ENCODE data around the gene IL33. TPM values are rescaled to one million over a fixed set of nuclear protein-coding genes. Genes with fewer than 3 reads are reported as not detected.

IL33 gene
- total and polyA plus RNA-seq, 2 of the 4 experiments (the other 2 are of a cell fraction): not detected

DNA sequence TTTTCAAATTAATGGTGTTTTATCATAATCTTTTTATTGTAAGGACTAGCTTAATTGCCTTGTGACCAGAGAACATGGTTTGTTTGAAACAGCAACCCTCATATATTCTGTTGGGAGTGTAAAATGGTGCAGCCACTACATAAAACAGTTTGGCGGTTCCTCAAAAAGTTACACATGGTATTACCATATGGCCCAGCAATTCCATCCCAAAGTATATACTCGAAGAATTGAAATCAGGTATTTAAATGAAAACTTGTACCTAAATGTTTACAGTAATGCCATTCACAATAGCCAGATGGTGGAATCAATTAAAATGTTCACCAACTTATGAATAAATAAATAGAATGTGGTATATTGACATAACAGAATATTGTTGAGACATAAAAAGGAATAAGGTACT, 14.8 kb upstream of the IL33 start:
- Histone ChIP-seq H3K14ac (replicated peaks; ENCODE audit: low read depth, low read length) (no peak overlapping the region), H4K5ac (ENCODE audit: low read depth, low read length) (no peak overlapping the region), H2BK20ac (ENCODE audit: low read depth, low read length) (no peak overlapping the region), H4K8ac (ENCODE audit: low read depth in 2 of 2, low read length in 2 of 2) (no peak overlapping the region), H2AK9ac (replicated peaks; ENCODE audit: low read depth, low read length, poor library complexity) (no peak overlapping the region), H4K20me1 (ENCODE audit: insufficient read depth, low read length) (no peaks in the 10 kb centered on the region), H3K4ac (ENCODE audit: low read depth, low read length) (no peak overlapping the region), H2BK15ac (ENCODE audit: low read depth, low read length) (no peak overlapping the region), H2AFZ (replicated peaks; ENCODE audit: low read length, poor library complexity) (no peak overlapping the region), H3K9me1 (ENCODE audit: insufficient read depth, low read length) (no peaks in the 10 kb centered on the region), H3K9me3 (ENCODE audit: control insufficient read depth, insufficient read depth, low read length) (no peaks in the 10 kb centered on the region), H3K4me2 (ENCODE audit: low read depth, low read length) (no peak overlapping the region), H3K36me3 (ENCODE audit: control insufficient read depth, insufficient read depth, low read length) (no peaks in the 10 kb centered on the region), H3K56ac (ENCODE audit: extremely low read depth, insufficient read depth, low read length) (no peak overlapping the region), H3K23ac (ENCODE audit: low read depth, low read length) (no peak overlapping the region), H2AK5ac (ENCODE audit: low read depth, low read length) (no peak overlapping the region), H3K79me1 (ENCODE audit: low read depth in 1 of 2, low read length in 2 of 2) (no peaks in the 10 kb centered on the region), H3K27ac (ENCODE audit: insufficient read depth, low read length) (no peak overlapping the region), H2BK5ac (ENCODE audit: low read depth, low read length, poor library complexity, severe bottlenecking) (no peak overlapping the region), H3K4me3 (ENCODE audit: insufficient read depth, low read depth, low read length) (no peak overlapping the region), H4K91ac (ENCODE audit: insufficient read depth, low read depth, low read length) (no peak overlapping the region), H3K9ac (ENCODE audit: low read depth, low read length) (no peak overlapping the region), H2BK120ac (ENCODE audit: low read depth, low read length) (no peak overlapping the region), H3K27me3 (ENCODE audit: control insufficient read depth, insufficient read depth, low read length) (peaks cover 7% of the 10 kb centered on the region; the same call in 1 of the 2 replicates), H3K18ac (ENCODE audit: low read depth, low read length) (no peak overlapping the region), H3K4me1 (ENCODE audit: control insufficient read depth, insufficient read depth, low read length) (no peaks in the 10 kb centered on the region)
- ATAC-seq (ENCODE audit: low read depth) (no peak), DNase-seq (no peak)
- dilution Hi-C loops (cut with HindIII; ENCODE audit: low sequenced_read_pairs, unreplicated experiment) (no loop called here), intact Hi-C loops (cut with micrococcal nuclease) (no loop called here), in situ Hi-C loops (cut with MboI; ENCODE audit: low sequenced_read_pairs) (no loop called here)
- no TSS peak for BruUV-seq (replicated peaks)
- ChIA-PET CTCF (interaction anchor here (1.2 kb wide), 1 partner anchor 105 kb away, joined by 5 read pairs; no protein-coding TSS in a partner anchor), POLR2A (ENCODE audit: unreplicated experiment) (no interaction called here)
- WGBS, 2 experiments (ENCODE audit: extremely low coverage in 2 of 2, insufficient read length in 1 of 2): no CpG with 5 or more reads among the region's 2 CpGs
- TF ChIP-seq, protein P1, sequence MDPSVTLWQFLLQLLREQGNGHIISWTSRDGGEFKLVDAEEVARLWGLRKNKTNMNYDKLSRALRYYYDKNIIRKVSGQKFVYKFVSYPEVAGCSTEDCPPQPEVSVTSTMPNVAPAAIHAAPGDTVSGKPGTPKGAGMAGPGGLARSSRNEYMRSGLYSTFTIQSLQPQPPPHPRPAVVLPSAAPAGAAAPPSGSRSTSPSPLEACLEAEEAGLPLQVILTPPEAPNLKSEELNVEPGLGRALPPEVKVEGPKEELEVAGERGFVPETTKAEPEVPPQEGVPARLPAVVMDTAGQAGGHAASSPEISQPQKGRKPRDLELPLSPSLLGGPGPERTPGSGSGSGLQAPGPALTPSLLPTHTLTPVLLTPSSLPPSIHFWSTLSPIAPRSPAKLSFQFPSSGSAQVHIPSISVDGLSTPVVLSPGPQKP (IDR thresholded peaks at IDR 0.05; ENCODE audit: borderline replicate concordance, low read depth, low read length): no peak
- TF ChIP-seq, protein P2, sequence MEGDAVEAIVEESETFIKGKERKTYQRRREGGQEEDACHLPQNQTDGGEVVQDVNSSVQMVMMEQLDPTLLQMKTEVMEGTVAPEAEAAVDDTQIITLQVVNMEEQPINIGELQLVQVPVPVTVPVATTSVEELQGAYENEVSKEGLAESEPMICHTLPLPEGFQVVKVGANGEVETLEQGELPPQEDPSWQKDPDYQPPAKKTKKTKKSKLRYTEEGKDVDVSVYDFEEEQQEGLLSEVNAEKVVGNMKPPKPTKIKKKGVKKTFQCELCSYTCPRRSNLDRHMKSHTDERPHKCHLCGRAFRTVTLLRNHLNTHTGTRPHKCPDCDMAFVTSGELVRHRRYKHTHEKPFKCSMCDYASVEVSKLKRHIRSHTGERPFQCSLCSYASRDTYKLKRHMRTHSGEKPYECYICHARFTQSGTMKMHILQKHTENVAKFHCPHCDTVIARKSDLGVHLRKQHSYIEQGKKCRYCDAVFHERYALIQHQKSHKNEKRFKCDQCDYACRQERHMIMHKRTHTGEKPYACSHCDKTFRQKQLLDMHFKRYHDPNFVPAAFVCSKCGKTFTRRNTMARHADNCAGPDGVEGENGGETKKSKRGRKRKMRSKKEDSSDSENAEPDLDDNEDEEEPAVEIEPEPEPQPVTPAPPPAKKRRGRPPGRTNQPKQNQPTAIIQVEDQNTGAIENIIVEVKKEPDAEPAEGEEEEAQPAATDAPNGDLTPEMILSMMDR (conservative IDR thresholded peaks at IDR 0.05; ENCODE audit: low read depth, low read length): no peak
- TF ChIP-seq BHLHE40 (IDR thresholded peaks at IDR 0.05; ENCODE audit: low read depth, low read length) (no peak), MAFK (IDR thresholded peaks at IDR 0.05; ENCODE audit: low read depth, low read length) (no peak), POLR2A (IDR thresholded peaks at IDR 0.05; ENCODE audit: low read depth, low read length) (no peak), SMC3 (IDR thresholded peaks at IDR 0.05; ENCODE audit: low read depth, low read length) (no peak), RFX5 (IDR thresholded peaks at IDR 0.05; ENCODE audit: low read depth, low read length) (no peak), MAZ (IDR thresholded peaks at IDR 0.05; ENCODE audit: borderline replicate concordance, low read depth, low read length) (no peak), RCOR1 (IDR thresholded peaks at IDR 0.05; ENCODE audit: insufficient replicate concordance, low read length) (no peak), CHD1 (IDR thresholded peaks at IDR 0.05; ENCODE audit: low read depth, low read length) (no peak), NFE2L2 (IDR thresholded peaks at IDR 0.05; ENCODE audit: low read depth, low read length) (no peak), RAD21 (IDR thresholded peaks at IDR 0.05; ENCODE audit: low read length) (no peak), CEBPB (IDR thresholded peaks at IDR 0.05; ENCODE audit: low read depth, low read length) (no peak), FOS (IDR thresholded peaks at IDR 0.05; ENCODE audit: low read depth, low read length) (no peak)
- TF ChIP-seq, protein P3, sequence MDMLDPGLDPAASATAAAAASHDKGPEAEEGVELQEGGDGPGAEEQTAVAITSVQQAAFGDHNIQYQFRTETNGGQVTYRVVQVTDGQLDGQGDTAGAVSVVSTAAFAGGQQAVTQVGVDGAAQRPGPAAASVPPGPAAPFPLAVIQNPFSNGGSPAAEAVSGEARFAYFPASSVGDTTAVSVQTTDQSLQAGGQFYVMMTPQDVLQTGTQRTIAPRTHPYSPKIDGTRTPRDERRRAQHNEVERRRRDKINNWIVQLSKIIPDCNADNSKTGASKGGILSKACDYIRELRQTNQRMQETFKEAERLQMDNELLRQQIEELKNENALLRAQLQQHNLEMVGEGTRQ (IDR thresholded peaks at IDR 0.05; ENCODE audit: low read depth, low read length): no peak

All from IMR-90 (cell line).